Stimulated activated CD8-positive, alpha-beta memory T cell treated with anti-CD3 and anti-CD28 coated beads, Interleukin-15, amount 100 ng/mL, for 1 hour (primary cell): ENCODE measurements around the gene SIGLEC1.

Experiments
- DNase-seq: peaks from one replicate; pipeline ENCODE4 v3.0.0-alpha.2; 2020; ENCODE audit warnings: low read depth

SIGLEC1 gene

GRCh38 chr20:3728876-3729275 is 16.5 kb upstream of the SIGLEC1 start:
- no peak for DNase-seq

DNA sequence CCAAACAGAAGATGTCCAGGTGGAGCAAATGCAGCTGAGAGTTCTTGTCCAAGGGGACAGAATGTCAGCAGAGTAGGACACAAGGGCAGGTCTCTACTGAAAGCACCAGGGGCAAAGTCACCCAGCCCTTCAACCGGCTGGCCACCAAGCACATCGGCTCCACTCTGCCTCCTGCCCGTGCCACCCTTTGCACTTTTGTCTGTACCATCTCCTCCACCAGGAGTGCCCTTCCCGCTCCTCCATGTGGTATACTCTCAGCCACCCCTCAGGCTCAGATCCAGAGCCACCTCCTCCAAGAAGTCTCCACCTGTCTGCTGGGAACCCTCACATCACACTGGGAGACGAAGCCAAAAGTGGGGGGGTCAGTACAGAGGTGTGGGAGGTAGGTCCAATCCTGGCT is 16.0 kb upstream of the SIGLEC1 start:
- no peak for DNase-seq

GRCh38 chr20:3727401-3728021 is 15.1 kb upstream of the SIGLEC1 start:
- no peak for DNase-seq

DNA sequence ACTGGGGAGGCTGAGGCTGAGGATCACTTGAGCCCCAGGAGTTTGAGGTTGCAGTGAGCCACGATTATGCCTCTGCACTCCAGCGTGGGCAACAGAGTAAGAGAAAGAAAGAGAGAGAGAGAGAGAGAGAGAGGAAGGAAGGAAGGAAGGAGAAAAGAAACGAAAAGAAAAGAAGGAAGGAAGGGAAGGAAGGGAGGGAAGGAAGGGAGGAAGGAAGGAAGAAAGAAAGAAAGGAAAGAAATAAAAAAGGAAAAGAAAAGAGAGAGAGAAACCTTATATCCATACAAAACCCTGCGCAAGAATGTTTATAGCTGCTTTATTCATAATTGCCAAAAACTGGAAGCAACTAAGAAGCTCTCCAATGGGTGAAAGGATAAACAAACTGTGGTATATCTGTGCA is 12.0 kb upstream of the SIGLEC1 start:
- DNase-seq: no peak

GRCh38 chr20:3723284-3723683 is 10.9 kb upstream of the SIGLEC1 start:
- no peak for DNase-seq

DNA sequence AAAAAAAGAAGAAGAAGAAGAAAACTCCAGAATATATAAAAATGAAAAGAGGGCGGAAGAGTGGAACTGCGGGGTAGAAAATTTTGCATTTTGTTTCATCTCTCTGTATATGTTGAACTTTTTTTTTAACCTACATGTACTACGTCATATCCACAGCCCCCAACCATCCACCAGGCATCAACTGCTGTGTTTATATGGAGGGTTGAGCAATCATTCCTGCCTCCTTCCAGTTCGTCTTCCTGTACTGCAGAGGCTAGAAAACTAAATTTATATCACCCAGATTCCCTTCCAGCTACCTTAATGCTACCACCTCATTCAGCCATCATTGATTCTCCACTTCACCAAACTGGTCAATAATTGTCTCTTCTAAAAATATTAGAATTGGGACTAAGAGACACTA is 9.5 kb upstream of the SIGLEC1 start:
- DNase-seq: no peak

DNA sequence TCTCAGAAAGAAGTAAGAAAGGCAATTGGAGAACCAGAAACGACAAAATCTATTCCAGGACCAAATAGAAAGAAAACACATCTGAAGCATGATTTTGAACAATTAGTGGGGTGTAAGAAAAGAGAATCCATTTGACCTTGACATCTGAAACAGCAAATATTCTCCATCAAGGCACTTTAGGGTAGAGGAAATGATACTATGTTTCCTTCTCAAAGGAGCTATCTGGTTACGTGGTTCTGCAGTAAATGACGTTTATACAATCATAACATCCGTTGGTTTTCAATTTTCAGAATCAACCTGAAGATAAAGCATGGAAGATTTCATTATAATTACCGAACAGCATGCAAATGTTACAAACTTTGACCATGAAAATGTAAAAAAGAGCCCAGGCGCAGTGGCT is 8.2 kb upstream of the SIGLEC1 start:
- no peak for DNase-seq

DNA sequence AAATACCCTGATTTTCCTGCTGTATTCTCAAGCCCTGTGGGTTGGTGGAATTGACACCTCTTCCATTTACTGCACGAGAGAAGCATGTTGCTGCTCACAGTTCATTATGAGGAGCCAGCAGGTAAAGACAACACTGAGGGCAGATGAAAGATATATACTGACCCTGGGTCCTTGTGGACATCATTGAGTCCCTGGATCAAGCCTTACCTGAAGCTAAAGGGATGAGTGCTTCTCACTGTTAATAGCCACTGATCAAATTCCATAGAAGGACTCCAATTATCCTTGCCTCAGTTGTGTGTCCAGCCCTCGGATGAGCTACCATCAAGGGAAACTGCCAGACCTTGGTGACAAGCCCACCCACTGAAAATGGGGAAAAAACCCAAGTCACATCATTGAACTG is 7.7 kb upstream of the SIGLEC1 start:
- DNase-seq: no peak

DNA sequence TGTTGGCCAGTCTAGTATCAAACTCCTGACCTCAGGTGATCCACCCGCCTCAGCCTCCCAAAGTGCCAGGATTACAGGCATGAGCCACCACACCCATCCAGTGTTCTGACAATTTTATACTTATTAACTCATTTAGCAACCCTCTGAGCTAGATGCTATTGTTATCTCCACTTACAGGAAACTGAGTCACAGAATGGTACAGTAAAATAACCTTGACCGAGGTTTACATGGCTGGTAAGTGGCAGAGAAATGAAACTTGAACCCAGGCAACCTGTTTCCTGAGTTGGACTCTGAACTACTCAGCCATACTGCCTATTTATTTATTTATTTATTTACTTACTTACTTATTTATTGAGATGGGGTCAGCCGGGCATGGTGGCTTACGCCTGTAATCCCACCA is 6.6 kb upstream of the SIGLEC1 start:
- no peak for DNase-seq

DNA sequence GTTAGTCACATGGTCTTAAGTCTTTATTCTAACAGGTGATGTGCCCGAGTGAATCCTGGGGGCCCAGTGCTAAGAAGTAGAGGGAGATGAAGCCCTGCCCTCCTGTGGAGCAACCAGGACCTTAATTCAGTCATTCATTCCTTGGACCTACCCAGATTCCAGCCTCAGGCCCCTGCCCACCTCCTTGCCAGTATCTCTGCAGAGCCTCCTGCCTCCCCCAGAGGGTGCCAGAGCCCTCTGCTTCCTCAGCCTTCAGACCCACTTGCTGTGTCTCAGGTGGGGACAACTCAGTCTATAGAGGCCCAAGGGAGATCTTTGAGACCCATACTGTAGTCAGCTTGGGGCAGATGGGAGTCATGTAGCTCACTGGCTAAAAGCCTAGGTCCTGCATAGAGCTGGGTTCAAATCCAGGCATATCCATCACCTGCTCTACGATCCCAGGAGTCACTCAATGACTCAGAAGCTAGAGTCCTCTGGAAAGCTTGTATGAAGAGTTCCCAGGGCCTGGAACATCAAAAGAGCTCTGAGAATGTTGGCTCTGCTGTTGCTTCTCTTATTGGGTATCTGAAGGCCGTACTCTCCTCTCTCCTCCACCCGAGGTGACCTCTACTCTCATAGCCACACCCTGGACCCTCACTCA is 3.9 kb upstream of the SIGLEC1 start:
- DNase-seq: no peak

GRCh38 chr20:3714092-3714491 is 1.7 kb upstream of the SIGLEC1 start:
- no peak for DNase-seq

DNA sequence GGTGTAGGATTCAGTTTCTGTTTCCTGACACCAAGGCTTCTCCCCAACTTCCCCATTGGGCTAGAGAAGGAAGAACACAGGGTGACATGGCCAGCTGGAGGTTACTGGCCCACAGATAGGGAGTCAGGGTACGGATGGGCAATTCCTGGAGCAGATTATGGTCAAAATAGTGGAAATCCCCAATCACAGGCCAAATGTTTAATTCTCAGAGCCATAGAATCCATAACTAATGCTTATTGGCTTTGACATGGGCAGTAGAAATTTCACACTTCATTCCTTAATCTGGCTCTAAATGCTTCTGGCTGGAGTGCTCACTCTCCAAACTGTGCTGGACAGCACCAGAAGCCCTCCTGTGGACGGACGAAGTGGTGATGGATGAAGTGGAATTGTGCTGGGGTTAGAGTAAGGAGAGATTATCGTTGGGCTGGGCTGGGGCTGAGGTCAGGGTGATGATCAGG is 887 bp downstream of the SIGLEC1 start:
- DNase-seq: no peak

- DNase-seq: peak; percentile 62
Measured at GRCh38 chr20:3710703-3711483, 1.5 kb downstream of the SIGLEC1 start.

GRCh38 chr20:3710011-3710466 is 2.4 kb downstream of the SIGLEC1 start:
- DNase-seq: no peak

DNA sequence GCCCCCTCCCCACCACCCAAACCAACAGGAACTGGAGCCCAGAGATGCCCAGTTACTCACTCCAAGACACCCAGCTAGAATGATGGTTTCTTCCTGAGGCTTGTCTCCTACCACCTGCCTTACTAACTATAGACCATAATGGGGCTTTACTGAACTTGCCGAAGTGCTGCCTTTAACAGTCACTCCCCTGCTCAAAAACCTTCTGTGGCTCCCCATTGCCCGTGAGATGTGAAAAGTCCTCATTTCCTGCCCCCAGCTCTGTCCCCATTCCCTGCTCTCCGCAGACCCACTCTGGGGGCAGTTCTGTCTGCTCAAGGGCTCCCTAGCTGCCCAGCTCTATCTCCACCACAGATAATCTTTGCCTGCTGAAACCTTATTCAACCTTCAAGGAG is 4.9 kb downstream of the SIGLEC1 start:
- no peak for DNase-seq

GRCh38 chr20:3706774-3707507 is 5.5 kb downstream of the SIGLEC1 start:
- no peak for DNase-seq

DNA sequence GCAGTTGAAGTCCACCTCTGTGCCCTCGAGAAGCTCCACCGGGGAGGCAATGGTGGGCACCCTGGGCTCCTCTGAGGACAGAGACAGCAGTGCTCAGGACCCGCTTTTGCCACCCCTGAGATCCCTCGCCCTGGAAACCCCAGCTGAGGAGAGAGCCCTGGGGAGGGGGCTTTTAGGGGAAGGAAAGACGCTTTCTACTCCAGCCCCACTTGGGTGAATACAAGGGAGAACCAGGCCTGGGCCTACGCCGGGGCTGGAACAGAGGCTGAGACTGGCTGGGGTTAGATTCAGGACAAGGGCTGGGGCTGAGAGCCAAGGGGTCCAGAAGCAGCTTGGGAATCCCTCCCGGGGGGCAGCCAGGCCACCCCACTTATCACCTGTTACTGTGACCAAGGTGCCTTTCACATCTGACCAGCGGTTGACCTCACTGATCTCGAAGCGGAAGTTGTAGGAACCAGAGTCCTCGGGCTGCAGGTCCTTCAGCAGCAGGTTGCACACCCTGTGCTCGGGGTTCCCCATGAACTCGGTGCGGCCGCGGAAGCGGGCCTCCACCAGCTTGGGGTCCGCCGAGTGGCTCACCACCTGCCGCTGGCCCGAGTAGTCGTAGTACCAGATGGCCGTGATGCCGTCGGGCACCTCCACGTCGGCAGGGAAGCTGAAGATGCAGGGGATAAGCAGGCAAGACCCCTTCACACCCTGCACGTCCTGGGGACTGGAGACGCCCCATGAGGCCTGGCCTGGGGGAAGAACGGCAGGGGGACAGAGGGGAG is 6.2 kb downstream of the SIGLEC1 start:
- DNase-seq: no peak

DNA sequence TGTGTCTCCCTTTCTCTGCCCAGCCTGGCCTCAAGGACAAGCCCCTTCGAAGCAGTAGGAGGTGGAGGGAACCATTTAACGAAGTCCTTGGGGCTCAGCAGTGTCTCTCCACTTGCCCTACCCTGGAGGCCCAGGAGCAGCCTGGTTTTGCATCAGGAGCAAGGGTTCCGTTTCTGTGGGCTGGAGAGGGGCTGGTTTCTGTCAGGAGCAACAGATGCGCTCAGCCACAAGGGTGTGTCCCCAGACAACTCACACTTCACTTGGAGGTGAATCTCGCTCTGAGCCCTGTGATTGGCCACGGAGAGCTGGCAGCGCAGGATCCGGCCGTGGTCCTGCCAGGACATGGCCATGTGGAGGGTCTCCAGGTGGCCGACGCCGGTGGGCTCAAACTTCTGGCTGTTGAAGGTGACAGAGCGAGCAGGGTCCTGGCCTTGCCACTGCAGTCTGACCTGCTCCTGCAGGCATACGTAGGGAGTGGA is 6.9 kb downstream of the SIGLEC1 start:
- DNase-seq: no peak

GRCh38 chr20:3704087-3704486 is 8.3 kb downstream of the SIGLEC1 start:
- no peak for DNase-seq

GRCh38 chr20:3702611-3703391 is 9.6 kb downstream of the SIGLEC1 start:
- no peak for DNase-seq
